Skeletal muscle tissue (tissue), 4 donors: Measurements from ENCODE around the gene ITPR1. TPM values are rescaled to one million over a fixed set of nuclear protein-coding genes. Genes with fewer than 3 reads are reported as not detected.

ENCODE experiments used
- H3K27ac ChIP-seq: one replicate; pipeline ENCODE4 v1.7.0; 2013; ENCODE audit warnings: mild to moderate bottlenecking, low read depth, low read length, inconsistent platforms
- H3K27me3 ChIP-seq, 3 donors: one replicate each; pipeline ENCODE4 v1.7.0; 2013; ENCODE audit warnings: low read length in 3 of 3; ENCODE audit not compliant: control insufficient read depth in 3 of 3, insufficient read depth in 3 of 3
- H3K36me3 ChIP-seq, 3 donors: one replicate each; pipeline ENCODE4 v1.7.0; 2013; ENCODE audit warnings: low read length in 3 of 3; ENCODE audit not compliant: control insufficient read depth in 3 of 3, insufficient read depth in 3 of 3
- H3K4me1 ChIP-seq, 3 donors: one replicate each; pipeline ENCODE4 v1.7.0; 2013; ENCODE audit warnings: low read length in 3 of 3, mild to moderate bottlenecking in 3 of 3; ENCODE audit not compliant: control insufficient read depth in 3 of 3, insufficient read depth in 3 of 3
- H3K4me3 ChIP-seq, 3 donors: one replicate each; pipeline ENCODE4 v1.7.0; 2013; ENCODE audit warnings: low read length in 3 of 3
- H3K9ac ChIP-seq, 3 donors: one replicate each; pipeline ENCODE4 v1.7.0; 2013; ENCODE audit warnings: low read length in 3 of 3, mild to moderate bottlenecking in 3 of 3, moderate library complexity in 2 of 3, low read depth in 1 of 3
- H3K9me3 ChIP-seq, 3 donors: one replicate each; pipeline ENCODE4 v1.7.0; 2013; ENCODE audit warnings: low read length in 3 of 3; ENCODE audit not compliant: control insufficient read depth in 3 of 3
- total RNA-seq: library from RNA; depleted of rRNA; stranded (reverse); fragments of >200 nt; gene quantifications from one replicate; pipeline ENCODE4 v1.2.3, GENCODE V29; 2014
- donor health status: Osteomylitis.

Gene ITPR1
- total RNA-seq, 1 donor from 2014 or later, result 55.8 TPM

DNA sequence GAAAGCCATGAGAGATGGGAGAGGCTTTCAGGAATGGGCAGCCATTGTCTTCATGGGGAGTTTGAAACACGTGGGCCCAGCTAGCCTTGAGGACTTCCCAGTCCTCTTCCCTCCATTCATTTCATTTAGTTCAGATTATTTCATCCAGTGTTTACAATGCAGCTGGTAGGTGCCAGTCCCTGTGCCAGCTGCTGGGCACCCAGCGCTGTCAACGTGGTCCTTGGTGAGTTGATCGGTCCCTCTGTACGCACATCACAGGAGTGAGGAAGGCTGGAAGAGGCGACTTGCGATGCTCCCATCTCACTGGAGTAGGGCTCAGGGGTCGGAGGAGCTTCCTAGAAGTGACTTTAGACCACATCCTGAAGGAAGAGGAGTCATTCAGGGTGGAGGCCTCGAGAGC lies 279.7 kb downstream of the ITPR1 start:
- H3K27me3 ChIP-seq, result no peaks in the 10 kb centered on the region
- no peaks in the 10 kb centered on the region for H3K36me3 ChIP-seq
- H3K27ac ChIP-seq, result peak overlapping the region; percentile 80
- no peaks in the 10 kb centered on the region for H3K9me3 ChIP-seq
- H3K9ac ChIP-seq, result peak overlapping the region in 1 of 3 donors; percentile 85
- peak overlapping the region in 1 of 3 donors; percentile 30 for H3K4me3 ChIP-seq
- peaks cover 27 to 49% (median 30%) of the 10 kb centered on the region in 3 donors for H3K4me1 ChIP-seq

DNA sequence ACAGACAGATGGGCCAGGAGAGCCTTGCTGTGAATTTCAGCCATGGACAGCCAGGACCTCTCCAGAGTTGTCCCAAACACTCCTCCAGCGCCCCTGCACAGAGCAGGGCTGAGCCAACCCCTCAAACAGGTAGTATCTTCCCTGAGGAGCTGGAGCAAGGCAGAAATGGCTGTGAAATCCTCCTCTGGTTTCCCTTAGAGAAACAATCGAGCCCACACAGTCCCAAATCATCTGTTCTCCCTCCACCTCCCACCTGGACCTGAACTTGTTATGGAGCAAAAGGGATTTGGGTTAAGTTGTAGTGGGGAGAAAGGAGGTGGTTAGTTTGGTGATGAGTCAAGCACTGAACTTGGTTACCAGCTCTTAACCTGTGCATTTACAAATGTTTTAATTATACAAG lies 280.4 kb downstream of the ITPR1 start:
- no peak overlapping the region for H3K9ac ChIP-seq
- peak overlapping the region; percentile 80 for H3K27ac ChIP-seq
- no peaks in the 10 kb centered on the region for H3K9me3 ChIP-seq
- no peaks in the 10 kb centered on the region for H3K36me3 ChIP-seq
- H3K27me3 ChIP-seq, result no peaks in the 10 kb centered on the region
- peaks cover 27 to 49% (median 30%) of the 10 kb centered on the region in 3 donors for H3K4me1 ChIP-seq
- H3K4me3 ChIP-seq, result no peak overlapping the region

DNA sequence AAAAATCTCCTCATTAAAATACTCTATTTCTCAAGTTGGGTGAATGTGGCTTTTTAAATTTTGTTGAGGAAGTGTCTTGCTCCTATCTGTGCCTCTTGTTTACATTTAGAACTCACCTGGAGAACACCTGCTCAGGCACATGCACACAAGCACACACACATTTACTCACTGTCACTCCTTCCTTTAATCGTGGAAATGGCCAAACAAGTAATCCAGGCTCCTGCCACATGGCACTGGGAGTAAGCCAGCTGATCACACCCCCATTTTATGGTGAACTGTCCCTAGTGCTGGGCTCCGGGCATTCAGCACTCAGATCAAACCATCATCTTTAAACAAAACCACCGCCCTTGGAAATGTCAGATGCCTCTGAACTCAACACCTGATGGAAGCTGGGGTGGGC lies 281.4 kb downstream of the ITPR1 start:
- no peak overlapping the region for H3K9ac ChIP-seq
- no peak overlapping the region for H3K4me3 ChIP-seq
- peaks cover 27 to 49% (median 30%) of the 10 kb centered on the region in 3 donors for H3K4me1 ChIP-seq
- no peak overlapping the region for H3K27ac ChIP-seq
- H3K36me3 ChIP-seq, result peaks cover 0 to 4% (median 0%) of the 10 kb centered on the region in 3 donors
- no peaks in the 10 kb centered on the region for H3K27me3 ChIP-seq
- H3K9me3 ChIP-seq, result no peaks in the 10 kb centered on the region

DNA sequence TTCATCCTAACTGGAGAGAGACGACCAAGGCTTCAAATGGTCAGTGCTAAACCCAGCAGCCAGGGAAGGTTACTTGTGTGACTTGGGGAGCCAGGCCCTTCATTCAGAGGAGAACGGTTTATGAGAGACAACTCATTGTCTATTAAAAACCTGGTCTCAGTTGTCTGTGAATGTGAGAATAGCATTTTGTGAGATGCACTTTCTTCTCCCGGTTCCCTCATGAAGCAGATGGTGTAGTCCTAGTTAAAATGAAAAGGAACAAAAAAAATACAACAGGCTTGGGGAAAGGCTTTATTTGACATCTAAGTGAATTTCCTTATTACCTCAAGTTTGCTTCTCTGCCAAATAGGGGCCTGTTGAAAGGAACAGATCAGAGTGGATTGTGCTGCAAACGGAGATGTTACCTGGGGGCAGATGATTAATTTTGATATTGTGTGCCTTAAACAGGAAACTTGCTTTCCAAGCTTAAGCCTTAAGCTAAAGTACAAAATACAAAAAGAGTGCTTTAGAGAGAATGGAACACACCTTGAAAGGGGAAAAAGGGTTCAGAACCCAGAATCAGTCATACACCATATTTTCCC lies 283.3 kb downstream of the ITPR1 start:
- no peaks in the 10 kb centered on the region for H3K9me3 ChIP-seq
- H3K9ac ChIP-seq, result no peak overlapping the region
- H3K4me1 ChIP-seq, result peaks cover 21 to 32% (median 22%) of the 10 kb centered on the region in 3 donors
- H3K27me3 ChIP-seq, result no peaks in the 10 kb centered on the region
- peaks cover 0 to 4% (median 0%) of the 10 kb centered on the region in 3 donors for H3K36me3 ChIP-seq
- H3K4me3 ChIP-seq, result no peak overlapping the region
- peak overlapping the region; percentile 36 for H3K27ac ChIP-seq

DNA sequence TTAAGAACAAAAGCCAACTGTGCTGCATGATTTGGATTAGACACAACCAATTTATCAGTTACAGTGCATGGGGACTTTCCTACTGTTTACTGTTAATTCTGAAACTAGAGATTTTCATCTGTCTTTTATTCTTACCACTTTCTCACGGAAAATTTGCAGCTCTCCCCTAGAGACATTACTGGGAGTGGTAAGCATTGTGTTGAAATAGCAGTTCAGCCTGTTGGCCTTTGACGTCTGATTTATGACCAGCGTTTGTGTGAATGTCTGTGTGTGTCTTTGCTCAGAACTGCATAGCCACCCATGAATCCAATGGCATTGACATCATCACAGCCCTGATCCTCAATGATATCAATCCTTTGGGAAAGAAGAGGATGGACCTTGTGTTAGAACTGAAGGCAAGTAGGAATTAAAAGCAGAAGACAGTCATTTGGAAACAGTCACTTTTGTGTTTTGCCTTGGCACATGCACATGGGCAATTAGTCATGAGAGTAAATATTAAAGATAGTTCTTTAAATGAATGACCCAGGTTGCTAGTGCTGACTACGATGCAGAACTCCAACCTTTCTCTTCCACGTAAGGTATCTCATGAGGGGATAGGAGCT lies 283.9 kb downstream of the ITPR1 start:
- Histone ChIP-seq H3K9me3 (no peaks in the 10 kb centered on the region), H3K27ac (peak overlapping the region; percentile 36), H3K4me1 (peaks cover 15 to 26% (median 16%) of the 10 kb centered on the region in 3 donors), H3K9ac (no peak overlapping the region), H3K4me3 (no peak overlapping the region), H3K27me3 (no peaks in the 10 kb centered on the region), H3K36me3 (peaks cover 0 to 4% (median 0%) of the 10 kb centered on the region in 3 donors)

DNA sequence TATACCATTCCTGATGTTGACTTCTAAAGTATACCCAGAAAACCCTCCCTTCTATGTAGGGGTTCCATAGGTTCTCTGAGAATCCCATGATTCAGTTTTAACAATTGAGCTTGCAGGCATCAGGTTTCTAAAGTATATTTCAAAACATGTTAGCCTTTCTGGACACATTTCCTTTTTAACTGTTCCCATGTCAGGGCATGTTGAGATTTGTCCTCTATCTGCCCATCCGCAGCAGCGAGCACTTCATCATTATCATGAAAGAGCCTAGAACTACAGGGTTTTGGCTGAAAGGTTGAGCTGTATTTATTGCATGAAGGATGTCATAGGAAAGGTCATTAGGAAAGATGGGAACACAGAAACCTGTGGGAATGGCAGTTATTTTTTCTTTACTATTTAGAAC lies 285.0 kb downstream of the ITPR1 start:
- H3K27me3 ChIP-seq, result no peaks in the 10 kb centered on the region
- H3K4me3 ChIP-seq, result no peak overlapping the region
- peaks cover 0 to 4% (median 0%) of the 10 kb centered on the region in 3 donors for H3K36me3 ChIP-seq
- H3K9ac ChIP-seq, result no peak overlapping the region
- H3K4me1 ChIP-seq, result peaks cover 5 to 15% (median 6%) of the 10 kb centered on the region in 3 donors
- no peak overlapping the region for H3K27ac ChIP-seq
- no peaks in the 10 kb centered on the region for H3K9me3 ChIP-seq

DNA sequence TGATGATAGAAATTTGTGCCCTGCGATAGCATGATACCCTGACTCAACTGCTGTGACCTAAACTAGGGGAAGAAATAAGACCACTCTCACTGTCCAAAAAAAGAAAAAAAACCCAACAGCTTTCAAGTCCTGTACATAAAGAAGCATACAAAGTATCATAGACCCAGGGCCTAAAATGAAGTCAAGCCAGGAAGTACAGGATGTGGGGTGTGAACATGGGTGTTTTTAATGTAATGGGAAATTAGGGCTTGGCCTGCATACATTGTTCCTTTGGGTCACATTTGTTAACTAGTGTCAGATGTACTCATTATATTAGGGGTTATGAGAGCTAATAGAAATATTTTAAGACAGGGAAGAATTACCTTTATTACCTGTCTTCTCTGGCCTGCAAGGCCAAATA lies 285.6 kb downstream of the ITPR1 start:
- H3K27ac ChIP-seq, result no peak overlapping the region
- peaks cover 0 to 4% (median 0%) of the 10 kb centered on the region in 3 donors for H3K36me3 ChIP-seq

DNA sequence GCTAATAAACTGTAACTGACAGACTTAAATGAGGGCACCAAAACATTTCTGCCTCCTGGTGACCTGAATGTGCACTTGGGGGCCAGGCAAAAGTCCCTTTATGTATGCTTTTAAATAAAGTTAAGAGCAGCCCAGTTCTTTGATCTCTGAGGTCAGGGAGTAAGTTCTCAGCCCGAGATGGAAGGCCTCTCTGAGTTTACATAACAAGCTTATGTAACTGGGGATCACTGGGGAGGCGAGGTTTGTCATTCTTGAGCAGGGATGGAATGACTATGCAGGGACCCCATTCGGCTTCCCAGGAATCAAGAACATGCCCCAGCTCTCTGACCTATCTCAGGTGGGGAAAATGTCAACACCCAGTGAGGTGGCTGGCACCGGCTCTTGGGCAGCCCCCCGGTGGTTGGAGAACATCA lies 287.4 kb downstream of the ITPR1 start:
- H3K9me3 ChIP-seq, result no peaks in the 10 kb centered on the region
- no peaks in the 10 kb centered on the region for H3K27me3 ChIP-seq
- H3K27ac ChIP-seq, result no peak overlapping the region
- H3K36me3 ChIP-seq, result peaks cover 0 to 4% (median 0%) of the 10 kb centered on the region in 3 donors
- no peak overlapping the region for H3K4me3 ChIP-seq
- no peak overlapping the region for H3K9ac ChIP-seq
- peaks cover 6 to 16% (median 9%) of the 10 kb centered on the region in 3 donors for H3K4me1 ChIP-seq

More for the DNA sequence above, 285.6 kb downstream of the ITPR1 start:
- Histone ChIP-seq H3K4me3 (no peak overlapping the region), H3K27me3 (no peaks in the 10 kb centered on the region), H3K9me3 (no peaks in the 10 kb centered on the region), H3K9ac (no peak overlapping the region), H3K4me1 (peaks cover 2 to 10% (median 6%) of the 10 kb centered on the region in 3 donors)

DNA sequence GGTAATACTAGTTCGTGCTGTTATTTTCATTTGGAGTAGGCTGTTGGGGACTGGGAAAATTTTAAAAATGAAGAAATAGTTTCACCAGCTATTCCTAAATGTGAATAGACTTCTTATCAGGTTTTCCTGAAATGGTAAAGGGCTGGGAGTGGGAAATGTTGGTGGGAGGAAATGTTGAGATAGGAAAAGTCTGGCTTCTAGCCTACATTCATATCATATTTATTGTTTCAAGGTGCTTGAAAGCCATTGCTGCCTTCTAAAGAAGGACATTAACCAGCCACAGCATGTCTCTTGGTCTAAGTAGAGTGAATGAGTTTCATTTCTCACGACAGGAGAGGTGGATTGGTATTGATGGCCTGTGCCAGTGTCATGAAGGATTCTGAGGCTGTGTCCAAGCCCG lies 288.9 kb downstream of the ITPR1 start:
- peaks cover 7 to 10% (median 9%) of the 10 kb centered on the region in 3 donors for H3K4me1 ChIP-seq
- H3K4me3 ChIP-seq, result no peak overlapping the region
- no peaks in the 10 kb centered on the region for H3K27me3 ChIP-seq
- no peak overlapping the region for H3K9ac ChIP-seq
- H3K9me3 ChIP-seq, result no peaks in the 10 kb centered on the region
- peaks cover 0 to 4% (median 0%) of the 10 kb centered on the region in 3 donors for H3K36me3 ChIP-seq
- no peak overlapping the region for H3K27ac ChIP-seq

DNA sequence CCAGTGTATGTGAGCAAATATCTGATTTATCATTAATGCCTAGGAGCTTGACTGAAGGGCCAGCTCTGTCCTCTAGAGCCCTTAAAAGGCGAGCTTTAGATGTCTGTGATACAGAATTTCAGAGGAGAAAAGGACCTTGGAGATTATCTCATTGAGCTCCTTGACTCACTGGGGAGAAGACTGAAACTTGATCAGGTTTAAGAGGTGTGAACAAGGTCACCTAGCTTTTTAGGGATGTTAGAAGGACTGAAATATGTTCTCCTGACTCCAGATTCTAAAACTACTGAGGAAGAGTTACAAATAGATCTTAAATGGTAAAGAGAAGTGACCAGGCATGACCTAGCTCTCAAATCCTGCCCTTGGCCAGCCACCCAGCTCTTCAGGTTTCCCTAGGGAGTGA lies 292.4 kb downstream of the ITPR1 start:
- H3K9ac ChIP-seq, result no peak overlapping the region
- no peaks in the 10 kb centered on the region for H3K9me3 ChIP-seq
- peaks cover 3 to 9% (median 6%) of the 10 kb centered on the region in 3 donors for H3K4me1 ChIP-seq
- no peak overlapping the region for H3K27ac ChIP-seq
- no peak overlapping the region for H3K4me3 ChIP-seq
- H3K36me3 ChIP-seq, result peaks cover 0 to 4% (median 3%) of the 10 kb centered on the region in 3 donors
- H3K27me3 ChIP-seq, result no peaks in the 10 kb centered on the region
